HG03442 (cell line): Measurements from ENCODE around the gene FBXO11.
"Not testable (repeated sequence)": the region's sequence is repeated elsewhere in the genome, so short reads cannot be mapped to it uniquely, and the experiment has no call there.

Experiments
- ATAC-seq: cut with Tn5 transposase; IDR thresholded peaks from one replicate; pipeline ENCODE4 v1.9.1; 2021; ENCODE audit warnings: mild to moderate bottlenecking, moderate library complexity; ENCODE audit not compliant: unreplicated experiment

Gene FBXO11

DNA sequence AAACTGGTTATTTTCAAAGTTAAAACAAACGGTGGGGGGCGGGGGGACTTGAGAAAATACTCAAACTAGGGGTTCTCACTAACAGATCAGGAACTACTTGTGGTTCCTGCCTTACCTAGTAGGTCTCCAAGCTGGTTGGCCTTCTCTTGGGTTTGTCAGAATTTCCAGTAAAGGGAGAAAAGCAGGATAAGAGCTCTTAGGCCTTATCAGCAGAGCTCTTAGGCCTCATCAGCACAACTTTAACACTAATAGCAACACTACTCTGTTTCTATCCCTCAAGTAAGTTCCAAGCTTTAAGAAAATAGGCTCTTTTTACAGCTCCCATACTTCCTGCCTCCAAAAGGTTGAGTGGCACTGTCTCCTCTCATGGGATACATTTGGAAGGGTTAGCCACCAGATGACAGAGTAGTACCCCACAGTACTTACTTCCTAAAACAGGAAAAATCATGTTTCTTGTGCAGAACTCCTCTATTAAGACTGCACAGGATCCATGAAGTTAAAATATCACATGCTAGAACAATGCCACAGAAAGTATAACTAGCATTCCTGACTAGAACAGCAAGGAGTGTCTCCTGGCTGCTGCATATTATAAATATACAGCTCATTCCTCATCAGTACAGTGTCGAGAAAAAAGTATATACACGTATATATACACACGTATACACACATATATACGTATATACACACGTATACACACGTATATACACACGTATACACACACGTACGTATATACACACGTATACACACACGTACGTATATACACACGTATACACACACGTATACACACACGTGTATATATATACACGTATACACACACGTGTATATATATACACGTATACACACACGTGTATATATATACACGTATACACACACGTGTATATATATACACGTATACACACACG lies 6.1 kb downstream of the FBXO11 start:
- ATAC-seq: no peak

DNA sequence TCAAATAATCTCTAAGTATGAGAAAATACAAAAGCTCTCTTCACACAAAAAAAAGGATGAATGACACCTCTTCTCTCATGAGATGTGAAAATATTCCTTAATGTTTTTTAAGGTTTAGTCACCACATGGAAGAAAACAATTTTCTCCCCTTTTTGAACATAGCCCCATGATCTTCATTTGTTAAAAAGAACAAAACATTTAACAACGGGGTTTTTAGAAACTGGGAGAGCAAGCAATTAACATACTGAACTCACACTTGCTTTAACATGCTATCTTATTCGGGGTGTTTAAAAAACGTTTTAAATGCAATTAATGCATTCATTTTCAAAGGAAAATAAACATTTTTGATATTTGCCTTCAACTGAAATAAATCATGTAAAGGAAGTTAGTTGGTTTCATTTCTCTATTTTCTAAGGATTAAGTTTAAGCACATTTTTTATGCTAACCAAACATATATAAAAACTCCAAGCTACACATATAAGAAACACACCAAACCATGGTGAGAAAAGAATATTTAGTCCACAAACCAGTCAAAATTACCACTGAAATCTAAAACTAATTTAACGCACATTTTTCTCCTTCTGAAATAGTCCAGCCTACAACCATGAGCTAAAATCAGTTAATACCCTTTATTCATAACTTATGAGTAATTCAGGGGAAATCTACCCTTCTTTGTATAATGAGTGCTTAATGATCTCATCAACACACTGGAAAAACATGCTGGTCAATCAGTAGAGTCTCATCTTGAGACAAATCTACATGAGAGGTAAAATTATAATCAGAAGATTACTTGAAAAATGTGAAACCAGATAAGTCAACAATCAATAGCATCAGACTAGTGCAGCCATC lies 8.2 kb downstream of the FBXO11 start:
- ATAC-seq: no peak

DNA sequence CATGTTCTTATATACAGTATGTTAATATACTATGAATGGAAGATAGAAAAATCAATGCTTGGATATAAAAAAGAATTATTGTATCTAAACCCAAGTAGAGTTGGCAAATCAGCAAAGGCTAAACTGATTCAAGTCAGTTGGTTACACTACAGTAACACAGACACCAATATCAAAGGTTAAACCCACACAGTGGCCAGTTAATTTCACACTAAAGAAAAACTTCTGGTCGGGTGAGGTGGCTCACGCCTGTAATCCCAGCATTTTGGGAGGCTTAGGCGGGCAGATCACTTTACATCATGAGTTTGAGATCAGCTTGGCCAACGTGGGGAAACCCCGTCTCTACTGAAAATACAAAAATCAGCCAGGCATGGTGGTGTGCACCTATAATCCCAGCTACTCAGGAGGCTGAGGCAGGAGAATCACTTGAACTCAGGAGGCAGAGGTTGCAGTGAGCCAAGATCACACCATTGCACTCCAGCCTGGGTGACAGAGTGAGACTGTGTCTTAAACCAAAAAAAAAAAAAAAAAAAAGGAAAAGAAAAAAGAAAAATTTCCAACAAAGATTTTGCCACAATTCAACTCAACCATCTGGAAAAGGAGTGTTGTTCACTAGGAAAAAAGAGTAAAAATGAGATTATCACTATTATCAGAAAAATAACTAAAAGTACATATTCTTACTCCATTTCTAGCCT lies 9.0 kb downstream of the FBXO11 start:
- not testable (repeated sequence) for ATAC-seq

DNA sequence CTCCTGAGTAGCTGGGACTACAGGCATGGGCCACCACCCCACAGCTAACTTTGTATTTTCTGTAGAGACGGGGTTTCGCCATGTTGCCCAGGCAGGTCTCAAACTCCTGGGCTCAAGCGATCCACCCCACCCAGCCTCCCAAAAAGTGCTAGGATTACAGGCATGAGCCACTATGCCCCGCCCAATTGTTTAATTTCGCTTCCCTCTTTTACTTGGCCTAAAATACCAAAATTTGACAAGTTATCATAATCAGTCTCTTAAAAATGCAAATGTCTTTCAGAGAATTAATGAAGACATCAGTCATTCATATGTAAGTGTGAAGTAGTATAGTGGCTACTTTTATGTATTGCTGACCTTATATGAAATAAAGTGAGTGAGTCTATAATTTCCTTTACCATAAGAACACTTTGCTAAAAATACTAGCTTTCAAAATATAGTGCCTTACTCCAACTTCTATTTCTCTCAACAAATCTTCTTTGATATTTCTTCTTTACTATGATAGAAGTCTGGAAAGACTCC lies 9.8 kb downstream of the FBXO11 start:
- ATAC-seq: no peak

DNA sequence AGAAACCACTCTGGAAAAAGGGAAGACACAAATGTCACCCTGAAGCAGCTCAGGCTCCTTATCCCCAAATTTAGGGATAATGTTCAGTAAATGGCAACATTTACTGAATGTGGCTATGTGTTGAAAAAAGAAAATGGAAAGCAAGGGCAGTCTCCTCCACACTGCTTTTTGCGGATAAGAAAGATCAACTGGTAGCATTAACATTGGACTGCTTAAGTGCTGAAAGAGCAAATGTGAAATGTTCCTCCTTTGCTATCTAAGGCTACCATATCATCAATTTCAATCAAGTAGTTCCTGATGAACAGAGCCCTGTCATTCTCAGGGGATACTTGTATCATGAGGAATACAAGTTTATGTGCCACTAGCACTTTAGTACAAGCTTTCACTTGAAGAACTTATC lies 12.5 kb downstream of the FBXO11 start:
- ATAC-seq: no peak

DNA sequence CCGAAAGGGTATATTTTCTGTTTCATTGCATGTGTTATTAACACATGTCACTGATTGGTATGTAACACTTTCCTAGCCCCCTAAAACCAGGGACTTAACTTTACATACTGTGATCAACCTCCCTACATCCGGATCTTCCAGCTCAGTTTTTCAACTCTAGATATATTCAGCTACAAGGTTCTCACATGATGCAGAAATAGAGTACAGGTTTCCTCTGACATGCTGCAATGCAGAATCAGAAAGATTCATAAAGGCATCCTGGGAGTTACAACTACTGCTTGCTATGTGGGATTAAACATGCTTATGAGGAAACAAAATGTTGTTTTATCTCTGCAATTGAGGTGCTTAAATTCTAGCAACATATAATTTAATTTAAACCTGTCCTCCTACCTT lies 14.0 kb downstream of the FBXO11 start:
- no peak for ATAC-seq

DNA sequence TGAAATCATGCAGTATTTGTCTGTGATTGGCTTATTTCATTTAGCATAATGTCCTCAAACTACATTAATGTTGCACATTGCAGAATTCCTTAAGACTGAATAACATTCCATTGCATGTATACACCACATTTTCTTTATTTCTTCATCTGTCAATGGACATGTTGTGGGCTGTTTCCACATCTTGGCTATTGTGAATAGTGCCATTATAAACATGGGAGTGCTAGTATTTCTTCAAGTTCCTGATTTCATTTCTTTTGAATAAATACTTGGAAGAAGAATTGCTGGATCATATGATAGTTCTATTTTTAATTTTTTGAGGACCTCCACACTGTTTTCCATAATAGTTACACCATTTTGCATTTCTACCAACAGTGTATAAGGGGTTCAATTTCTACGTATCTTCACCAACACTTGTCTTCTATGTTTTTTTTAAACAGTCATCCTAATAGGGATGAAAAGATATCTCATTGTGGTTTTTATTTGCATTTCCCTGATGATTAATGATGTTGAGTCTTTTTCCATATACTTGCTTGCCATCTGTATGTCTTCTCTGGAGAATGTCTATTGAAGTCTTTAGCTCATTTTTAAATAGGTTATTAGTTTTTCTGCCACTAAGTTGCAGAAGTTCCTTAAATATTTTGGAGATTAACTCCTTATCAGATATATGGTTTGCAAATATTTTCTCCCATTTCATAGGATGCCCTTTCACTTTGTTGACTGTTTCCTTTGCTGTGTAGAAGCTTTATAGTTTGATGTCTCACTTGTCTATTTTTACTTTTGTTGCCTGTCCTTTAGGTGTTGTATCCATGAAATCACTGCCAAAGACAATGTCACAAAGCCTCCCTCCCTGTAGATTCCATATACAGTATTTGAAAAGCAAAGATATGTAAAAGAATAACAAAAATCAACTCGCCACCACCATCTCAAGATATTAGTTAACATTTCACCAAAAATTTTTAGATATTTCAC lies 14.6 kb downstream of the FBXO11 start:
- no peak for ATAC-seq

DNA sequence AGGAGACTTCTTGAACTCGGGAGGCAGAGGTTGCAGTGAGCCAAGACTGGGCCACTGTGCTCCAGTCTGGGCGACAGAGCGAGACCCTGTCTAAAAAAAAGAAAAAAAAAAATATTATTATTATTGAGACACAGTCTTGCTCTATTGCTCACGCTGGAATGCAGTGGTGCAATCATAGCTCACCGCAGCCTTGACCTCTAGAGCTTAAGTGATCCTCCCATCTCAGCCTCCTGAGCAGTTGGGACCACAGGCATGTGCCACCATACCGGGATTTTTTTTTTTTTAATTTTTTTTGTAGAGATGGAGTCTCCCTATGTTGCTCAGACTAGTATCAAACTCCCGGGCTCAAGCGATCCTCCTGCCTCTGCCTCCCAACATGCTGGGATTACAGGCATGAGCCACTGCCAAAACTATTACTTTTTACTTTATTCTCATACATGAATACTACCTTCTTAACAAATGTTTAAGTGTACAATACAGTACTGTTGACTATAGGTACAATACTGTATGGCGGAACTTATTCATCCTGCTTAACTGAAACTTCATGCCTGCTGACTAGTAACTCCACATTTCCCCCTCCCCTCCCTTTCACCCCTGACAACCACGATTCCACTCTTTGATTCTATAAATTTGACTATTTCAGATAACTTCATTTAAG lies 15.5 kb downstream of the FBXO11 start:
- ATAC-seq: no peak

DNA sequence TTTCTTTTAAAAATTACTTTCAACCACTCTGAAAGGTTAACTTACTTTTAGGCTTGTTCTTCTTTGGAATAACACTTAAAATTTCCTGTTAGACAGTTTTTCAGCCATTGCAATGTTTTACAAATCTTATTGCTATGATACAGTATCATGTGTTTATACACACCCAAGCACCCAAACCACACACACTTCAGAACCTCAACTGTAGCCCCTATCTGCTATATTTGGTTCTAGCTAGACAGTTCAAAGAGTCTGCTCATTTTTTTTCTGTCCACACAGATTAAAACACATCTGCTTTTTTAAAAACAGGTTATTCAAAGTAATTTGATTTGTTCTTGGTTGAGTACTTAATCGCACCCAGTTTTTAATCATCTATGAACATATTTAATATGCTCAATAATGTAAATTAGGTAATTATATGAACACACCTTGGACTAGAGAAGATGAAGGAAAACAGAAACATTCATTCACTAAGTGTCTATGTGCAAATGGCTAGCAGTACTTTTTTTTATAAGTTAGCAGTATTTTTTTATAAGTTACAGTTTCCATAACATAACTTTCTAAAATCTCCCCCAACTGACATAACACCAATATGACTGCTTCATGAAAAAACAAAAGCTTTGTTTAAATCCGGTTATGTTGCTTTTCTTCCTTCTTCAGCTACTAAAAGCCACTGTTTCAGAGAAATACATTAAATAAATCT lies 17.6 kb downstream of the FBXO11 start:
- ATAC-seq: peak; percentile 45

DNA sequence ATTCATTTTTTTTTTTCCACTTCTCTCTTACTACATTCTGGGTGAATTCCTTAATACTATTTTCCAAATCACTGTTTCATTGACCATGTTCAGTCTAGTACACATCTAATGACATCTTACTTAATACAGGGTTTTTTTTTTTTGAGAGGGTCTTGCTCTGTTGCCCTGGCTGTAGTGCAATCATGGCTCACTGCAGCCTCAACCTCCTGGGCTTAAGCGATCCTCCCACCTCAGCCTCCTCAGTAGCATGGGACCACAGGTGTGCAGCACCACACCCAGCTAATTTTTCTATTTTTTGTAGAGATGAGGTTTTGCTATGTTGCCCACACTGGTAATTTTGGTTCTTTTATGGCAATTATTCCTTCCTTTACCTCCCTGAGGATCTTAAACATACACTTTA lies 29.4 kb downstream of the FBXO11 start:
- no peak for ATAC-seq

DNA sequence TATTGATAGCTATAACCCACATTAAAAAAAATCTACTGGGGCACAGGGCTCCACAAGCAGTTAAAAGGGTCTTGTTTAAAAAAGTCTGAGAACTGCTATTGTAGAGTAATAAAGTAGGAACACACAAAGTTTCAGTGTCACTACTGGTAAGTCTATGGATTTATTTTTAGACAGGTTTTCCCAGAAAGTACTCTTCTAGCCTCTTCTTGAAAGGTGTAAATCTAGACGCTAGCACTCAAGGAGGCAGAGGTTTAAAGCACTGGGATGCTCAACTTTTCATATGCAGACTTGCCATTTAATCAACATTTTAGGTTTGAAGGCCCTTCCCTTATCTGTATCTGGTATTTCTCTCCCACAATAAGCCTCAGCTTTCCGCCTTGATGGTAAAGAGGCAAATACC lies 33.4 kb downstream of the FBXO11 start:
- ATAC-seq: no peak

DNA sequence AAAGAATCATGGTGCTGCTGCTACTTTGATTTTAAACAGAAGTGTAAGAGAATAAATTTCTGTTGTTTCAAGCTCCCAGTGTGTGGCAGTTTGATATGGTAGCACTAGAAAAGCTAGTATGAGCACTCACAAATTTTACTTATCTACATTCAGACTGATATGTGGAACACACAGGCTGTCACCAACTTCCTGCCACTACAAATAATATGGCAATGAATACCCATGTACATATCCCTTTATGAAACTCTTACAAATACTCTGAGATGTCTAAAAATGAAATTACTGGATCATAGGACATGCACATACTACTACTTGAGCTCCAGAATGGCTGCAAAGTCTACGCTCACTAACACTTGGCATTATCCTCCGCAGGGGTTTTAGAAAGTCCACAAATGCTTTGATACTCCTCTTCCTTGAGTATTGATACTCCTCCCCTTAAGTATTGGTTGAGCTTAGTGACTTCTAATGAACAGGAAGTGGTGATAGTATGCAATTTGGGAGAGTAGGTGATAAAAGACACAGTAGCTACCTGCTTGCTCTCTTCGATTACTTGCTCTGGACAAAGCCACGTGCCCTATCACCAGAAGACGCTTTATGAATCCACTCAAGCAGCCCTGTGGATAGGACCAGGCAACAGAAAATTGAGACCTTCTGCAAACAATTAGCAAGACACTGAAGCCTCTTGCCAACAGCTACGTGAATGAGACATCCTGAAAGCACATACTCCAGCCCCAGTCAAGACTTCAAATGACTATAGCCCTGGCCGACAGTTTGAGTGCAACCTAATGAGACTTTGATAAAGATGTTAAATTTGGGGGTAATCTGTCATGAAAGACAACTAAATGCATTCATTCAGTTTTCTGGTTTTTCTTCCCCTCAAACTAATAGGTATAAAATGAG lies 35.4 kb downstream of the FBXO11 start:
- ATAC-seq: no peak

DNA sequence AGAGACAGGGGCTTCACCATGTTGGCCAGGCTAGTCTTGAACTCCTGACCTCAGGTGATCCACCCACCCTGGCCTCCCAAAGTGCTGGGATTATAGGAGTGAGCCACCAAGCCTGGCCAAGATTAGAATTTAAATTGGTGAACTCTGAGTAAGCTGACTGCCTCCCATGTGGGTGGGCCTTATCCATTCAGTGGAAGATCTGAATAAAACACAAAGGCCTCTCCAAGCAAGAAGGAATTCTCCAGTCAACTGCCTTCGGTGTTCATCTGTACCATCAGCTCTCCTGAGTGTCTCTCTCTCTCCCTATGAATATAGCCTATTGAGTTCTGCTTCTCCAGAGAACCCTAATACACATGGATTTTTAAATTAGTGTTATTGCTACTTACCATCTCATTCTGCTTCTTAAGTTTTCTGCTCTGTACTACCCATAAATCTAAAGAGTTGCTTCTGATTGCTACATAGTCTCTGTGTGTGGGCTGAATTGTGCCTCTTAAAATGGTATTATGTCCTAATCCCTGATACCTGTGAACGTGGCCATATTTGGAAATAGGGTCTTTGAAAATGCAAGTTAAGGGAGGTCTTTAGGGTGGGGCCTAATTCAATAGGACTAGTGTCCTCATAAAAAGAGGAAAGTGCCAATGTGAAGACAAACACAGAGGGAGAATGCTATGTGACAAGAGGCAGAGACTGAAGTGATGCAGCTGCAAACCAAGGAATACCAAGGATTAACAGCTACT lies 36.3 kb downstream of the FBXO11 start:
- ATAC-seq: no peak

DNA sequence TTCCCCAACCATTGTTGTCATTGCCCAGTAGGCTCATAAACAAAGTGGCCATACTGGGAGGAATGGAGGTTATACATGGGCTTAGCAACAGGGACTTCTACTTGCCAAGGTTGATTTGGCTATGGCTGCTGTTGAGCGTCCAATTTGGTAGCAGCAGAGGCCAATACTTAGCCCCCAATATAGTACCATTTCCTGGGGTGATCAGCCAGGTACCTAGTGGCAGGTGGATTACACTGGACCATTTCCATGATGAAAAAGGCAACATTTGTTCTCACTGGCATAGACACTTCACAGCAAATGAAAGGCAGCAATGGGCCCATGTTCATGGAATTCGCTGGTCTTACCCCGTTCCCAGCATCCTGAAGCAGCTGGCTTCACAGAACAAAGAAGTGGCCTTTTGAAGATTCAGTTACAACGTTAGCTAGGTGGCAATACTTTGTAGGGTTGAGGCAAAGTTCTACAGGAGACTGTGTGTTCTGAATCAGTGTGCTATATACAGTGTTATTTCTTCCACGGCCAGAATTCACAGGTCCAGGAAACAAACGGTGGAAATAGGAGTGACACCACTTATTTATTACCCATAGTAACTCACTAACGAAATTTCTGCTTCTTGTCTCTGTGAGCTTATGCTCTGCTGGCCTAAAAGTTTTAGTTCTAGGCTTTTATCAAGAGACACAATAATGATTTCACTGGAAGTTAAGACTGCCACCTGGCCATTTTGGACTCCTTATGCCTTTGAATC lies 37.5 kb downstream of the FBXO11 start:
- ATAC-seq: no peak

DNA sequence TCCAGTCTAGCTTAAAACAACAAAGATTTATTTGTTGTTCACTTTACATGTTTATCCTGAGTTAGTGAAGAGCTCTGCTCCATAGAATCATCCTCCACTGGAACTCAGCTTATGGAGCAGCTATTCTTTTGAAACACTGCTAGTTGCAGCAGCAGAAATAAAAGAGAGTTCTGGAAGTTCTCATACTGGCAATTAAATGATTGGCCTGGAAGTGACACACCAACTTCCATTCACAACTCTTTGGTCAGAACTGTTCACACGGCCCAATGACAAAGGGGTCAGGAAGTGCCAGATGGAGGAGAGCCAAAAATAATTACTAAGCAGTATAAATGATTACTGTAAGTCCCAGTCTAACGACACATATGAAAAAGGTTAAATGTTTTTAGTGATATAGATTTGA lies 39.1 kb downstream of the FBXO11 start:
- no peak for ATAC-seq

DNA sequence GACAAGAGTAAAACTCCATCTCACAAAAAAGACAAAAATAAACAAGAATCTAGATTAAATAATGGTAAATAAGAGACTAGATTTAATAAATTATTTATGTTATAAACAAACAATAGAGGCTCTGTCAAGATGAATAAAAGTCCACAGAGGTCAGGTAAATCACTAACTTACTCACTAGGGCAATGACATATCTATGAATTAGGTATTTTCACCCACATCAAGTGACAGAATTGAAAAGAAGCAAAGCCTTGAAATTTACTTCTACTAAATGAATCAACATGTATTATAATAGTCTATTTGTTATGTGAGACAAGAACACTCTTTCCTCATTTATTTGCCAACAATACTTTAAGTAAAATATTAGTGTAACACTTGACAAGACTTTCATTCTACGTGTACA lies 41.7 kb downstream of the FBXO11 start:
- ATAC-seq: no peak

DNA sequence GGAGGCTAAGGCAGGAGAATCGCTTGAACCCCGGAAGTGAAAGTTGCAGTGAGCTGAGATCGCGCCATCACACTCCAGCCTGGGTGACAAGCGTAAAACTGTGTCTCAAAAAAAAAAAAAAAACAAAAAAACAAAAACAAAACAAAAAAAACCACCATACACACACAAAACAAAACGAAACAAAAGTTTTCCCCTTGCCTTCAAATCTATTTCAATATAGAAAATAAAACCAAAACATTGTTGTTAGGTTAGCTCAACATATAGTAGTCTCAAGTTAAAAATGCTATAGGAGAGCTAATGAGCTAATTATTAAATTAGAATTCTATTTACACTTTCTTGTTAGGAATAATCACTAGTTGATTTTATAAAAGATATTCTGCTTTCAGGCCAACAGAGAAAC lies 43.3 kb downstream of the FBXO11 start:
- no peak for ATAC-seq
